WTC11 (cell line): ENCODE measurements around the gene PIP. TPM values are rescaled to one million over a fixed set of nuclear protein-coding genes. Genes with fewer than 3 reads are reported as not detected.

Source experiments
- ATAC-seq: fragments of 200-7000 bp; cut with Tn5 transposase; 2 replicates; pipeline ENCODE4 v1.10.0; 2021; ENCODE audit warnings: mild to moderate bottlenecking, moderate library complexity
- CTCF ChIA-PET: fragments of 300-600 bp; sonication (Branson Sonifier 250); formaldehyde crosslinking; loops from one replicate; lab custom pipeline; 2021; ENCODE audit warnings: antibody characterized with exemption; lab: Charles Lee
- POLR2A ChIA-PET: fragments of 350-600 bp; sonication (Branson Sonifier 250); formaldehyde crosslinking; loops from one replicate; lab custom pipeline; 2021; ENCODE audit warnings: antibody characterized with exemption; lab: Charles Lee
- DNase-seq: peaks from one replicate; pipeline ENCODE4 v3.0.0; 2021; ENCODE audit warnings: low spot score
- H3K27ac Mint-ChIP-seq: 2 replicates; pipeline ENCODE4 v1.8.0; 2021; ENCODE audit warnings: mixed read lengths
- H3K27me3 Mint-ChIP-seq: 2 replicates; pipeline ENCODE4 v1.8.0; 2021; ENCODE audit warnings: low read depth, mild to moderate bottlenecking, moderate library complexity, mixed read lengths
- H3K36me3 Mint-ChIP-seq: 2 replicates; pipeline ENCODE4 v1.8.0; 2021; ENCODE audit warnings: mixed read lengths
- H3K4me1 Mint-ChIP-seq: 2 replicates; pipeline ENCODE4 v1.8.0; 2022; ENCODE audit warnings: mixed read lengths
- H3K4me3 Mint-ChIP-seq: 2 replicates; pipeline ENCODE4 v1.8.0; 2021; ENCODE audit warnings: mild to moderate bottlenecking, moderate library complexity, mixed read lengths
- H3K9me3 Mint-ChIP-seq: 2 replicates; pipeline ENCODE4 v1.8.0; 2021; ENCODE audit warnings: mixed read lengths
- AFF4 ChIP-seq: sonication (generic); formaldehyde crosslinking; IDR thresholded peaks from 2 replicates; pipeline ENCODE4 v1.8.1; 2023; ENCODE audit warnings: mild to moderate bottlenecking, missing genetic modification reagents, borderline replicate concordance
- CREB1 ChIP-seq: sonication (generic); formaldehyde crosslinking; IDR thresholded peaks from 2 replicates; pipeline ENCODE4 v1.8.0; 2023; ENCODE audit warnings: mild to moderate bottlenecking, missing genetic modification reagents
- E2F5 ChIP-seq: sonication (generic); formaldehyde crosslinking; IDR thresholded peaks from 2 replicates; pipeline ENCODE4 v1.8.1; 2022; ENCODE audit warnings: mild to moderate bottlenecking, moderate library complexity, missing genetic modification reagents
- FOXP1 ChIP-seq: sonication (generic); formaldehyde crosslinking; IDR thresholded peaks from 2 replicates; pipeline ENCODE4 v1.8.0; 2022; ENCODE audit warnings: missing genetic modification reagents, mild to moderate bottlenecking, moderate library complexity, borderline replicate concordance
- GABPB1 ChIP-seq: sonication (generic); formaldehyde crosslinking; IDR thresholded peaks from 2 replicates; pipeline ENCODE4 v1.8.1; 2023; ENCODE audit warnings: mild to moderate bottlenecking, missing genetic modification reagents
- JUN ChIP-seq: sonication (generic); formaldehyde crosslinking; IDR thresholded peaks from 2 replicates; pipeline ENCODE4 v1.8.0; 2023; ENCODE audit warnings: mild to moderate bottlenecking, missing genetic modification reagents
- NFATC4 ChIP-seq: fragments of 250-450 bp; sonication (Bioruptor Pico); IDR thresholded peaks from 2 replicates; pipeline ENCODE4 v1.9.0; 2021; ENCODE audit warnings: mild to moderate bottlenecking
- NFE2L1 ChIP-seq: sonication (generic); formaldehyde crosslinking; IDR thresholded peaks from 2 replicates; pipeline ENCODE4 v1.8.1; 2023; ENCODE audit warnings: missing genetic modification reagents
- PRDM15 ChIP-seq: sonication (generic); formaldehyde crosslinking; IDR thresholded peaks from 2 replicates; pipeline ENCODE4 v1.8.0; 2022; ENCODE audit warnings: missing genetic modification reagents
- PREB ChIP-seq: sonication (generic); formaldehyde crosslinking; IDR thresholded peaks from 2 replicates; pipeline ENCODE4 v1.8.1; 2022; ENCODE audit warnings: mild to moderate bottlenecking, missing genetic modification reagents, moderate library complexity, borderline replicate concordance
- SMAD4 ChIP-seq: sonication (generic); formaldehyde crosslinking; IDR thresholded peaks from 2 replicates; pipeline ENCODE4 v1.8.0; 2022; ENCODE audit warnings: mild to moderate bottlenecking, missing genetic modification reagents
- SOX15 ChIP-seq: fragments of 250-450 bp; sonication (Bioruptor Pico); IDR thresholded peaks from 2 replicates; pipeline ENCODE4 v1.9.0; 2021; ENCODE audit warnings: mild to moderate bottlenecking
- TCF7 ChIP-seq: sonication (generic); formaldehyde crosslinking; IDR thresholded peaks from 2 replicates; pipeline ENCODE4 v1.8.0; 2022; ENCODE audit warnings: mild to moderate bottlenecking, low read depth, missing genetic modification reagents, moderate library complexity
- TEAD4 ChIP-seq: sonication (generic); formaldehyde crosslinking; IDR thresholded peaks from 2 replicates; pipeline ENCODE4 v1.8.0; 2022; ENCODE audit warnings: mild to moderate bottlenecking, missing genetic modification reagents
- ZNF138 ChIP-seq: sonication (generic); formaldehyde crosslinking; conservative IDR thresholded peaks from 2 replicates; pipeline ENCODE4 v1.8.1; 2022; ENCODE audit warnings: mild to moderate bottlenecking, moderate library complexity, missing genetic modification reagents
- ZNF219 ChIP-seq: sonication (generic); formaldehyde crosslinking; IDR thresholded peaks from 2 replicates; pipeline ENCODE4 v1.8.0; 2023; ENCODE audit warnings: missing genetic modification reagents, mild to moderate bottlenecking, borderline replicate concordance
- ZNF263 ChIP-seq: sonication (generic); formaldehyde crosslinking; IDR thresholded peaks from 2 replicates; pipeline ENCODE4 v1.8.1; 2022; ENCODE audit warnings: low read depth, mild to moderate bottlenecking, moderate library complexity, missing genetic modification reagents
- ZNF423 ChIP-seq: fragments of 250-450 bp; sonication (Bioruptor Pico); IDR thresholded peaks from 2 replicates; pipeline ENCODE4 v2.1.2; 2022; ENCODE audit warnings: mild to moderate bottlenecking, moderate library complexity
- ZNF671 ChIP-seq: fragments of 250-450 bp; sonication (Bioruptor Pico); IDR thresholded peaks from 2 replicates; pipeline ENCODE4 v1.8.0; 2021; ENCODE audit warnings: mild to moderate bottlenecking
- total RNA-seq: library from RNA; stranded (reverse); gene quantifications from 3 replicates; pipeline ENCODE4 v1.2.3, GENCODE V29; 2021
- TF ChIP-seq, protein P1 (sequence below): sonication (generic); formaldehyde crosslinking; IDR thresholded peaks from 2 replicates; pipeline ENCODE4 v1.8.1; 2023; ENCODE audit warnings: mild to moderate bottlenecking, missing genetic modification reagents

PIP gene
- total RNA-seq, 1 experiment from 2014 or later = not detected

DNA sequence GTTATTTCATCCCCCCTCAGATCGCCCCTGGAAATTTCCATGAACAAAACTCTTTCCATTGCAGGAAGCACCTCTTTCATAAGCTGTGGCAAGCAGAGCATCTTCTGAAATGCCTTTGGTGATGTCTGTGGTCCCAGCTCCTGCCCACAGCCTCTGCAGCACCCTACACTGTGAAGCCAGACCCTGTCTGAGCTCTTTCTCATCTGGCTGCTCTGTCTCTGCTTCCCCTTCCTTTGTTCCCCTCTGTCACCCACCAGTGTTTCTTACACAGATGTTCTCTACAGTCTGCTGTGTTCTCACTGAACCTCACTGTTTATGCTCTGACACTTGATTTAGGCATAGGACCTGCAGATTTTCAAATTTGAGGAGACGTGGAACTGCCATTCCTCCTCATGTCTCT is 49.5 kb downstream of the PIP start:
- H3K36me3 Mint-ChIP-seq = no peaks in the 10 kb centered on the region
- POLR2A ChIA-PET = no interaction called here
- H3K27me3 Mint-ChIP-seq = peaks cover 2% of the 10 kb centered on the region
- no peak for DNase-seq
- no peak overlapping the region for H3K27ac Mint-ChIP-seq
- ATAC-seq = no peak
- TF ChIP-seq JUN (CRISPR knock-in tag) (no peak), SOX15 (CRISPR knock-in tag) (no peak), TEAD4 (no peak)
- TF ChIP-seq, all 79 proteins: peak for 0
- Mint-ChIP-seq H3K9me3 (peaks cover 31% of the 10 kb centered on the region), H3K4me3 (no peak overlapping the region), H3K4me1 (peaks cover 8% of the 10 kb centered on the region)
- CTCF ChIA-PET = interaction anchor here (0.6 kb wide), 1 partner anchor 34 kb away, joined by 3 read pairs; no protein-coding TSS in a partner anchor

- ChIA-PET CTCF (no interaction called here), POLR2A (no interaction called here)
- no peak for ATAC-seq
- Mint-ChIP-seq H3K4me3 (no peak within 1 kb of the TSS), H3K27ac (no peak within 1 kb of the TSS), H3K36me3 (no peaks in the 10 kb centered on the region), H3K4me1 (peaks cover 8% of the 10 kb centered on the region), H3K9me3 (peaks cover 21% of the 10 kb centered on the region), H3K27me3 (no peaks in the 10 kb centered on the region; the same call in 1 of the 2 replicates)
- no peak for DNase-seq
- TF ChIP-seq PREB (CRISPR knock-in tag) (no peak), SOX15 (CRISPR knock-in tag) (no peak), ZNF138 (no peak), SMAD4 (no peak), NFE2L1 (no peak), ZNF219 (no peak), CREB1 (no peak), FOXP1 (no peak), GABPB1 (CRISPR knock-in tag) (no peak), ZNF671 (no peak), TEAD4 (no peak), AFF4 (CRISPR knock-in tag) (no peak), NFATC4 (no peak), PRDM15 (CRISPR knock-in tag) (no peak), E2F5 (CRISPR knock-in tag) (no peak), TCF7 (CRISPR knock-in tag) (no peak), ZNF263 (CRISPR knock-in tag) (no peak), ZNF423 (CRISPR knock-in tag) (no peak)
- TF ChIP-seq, protein P1, sequence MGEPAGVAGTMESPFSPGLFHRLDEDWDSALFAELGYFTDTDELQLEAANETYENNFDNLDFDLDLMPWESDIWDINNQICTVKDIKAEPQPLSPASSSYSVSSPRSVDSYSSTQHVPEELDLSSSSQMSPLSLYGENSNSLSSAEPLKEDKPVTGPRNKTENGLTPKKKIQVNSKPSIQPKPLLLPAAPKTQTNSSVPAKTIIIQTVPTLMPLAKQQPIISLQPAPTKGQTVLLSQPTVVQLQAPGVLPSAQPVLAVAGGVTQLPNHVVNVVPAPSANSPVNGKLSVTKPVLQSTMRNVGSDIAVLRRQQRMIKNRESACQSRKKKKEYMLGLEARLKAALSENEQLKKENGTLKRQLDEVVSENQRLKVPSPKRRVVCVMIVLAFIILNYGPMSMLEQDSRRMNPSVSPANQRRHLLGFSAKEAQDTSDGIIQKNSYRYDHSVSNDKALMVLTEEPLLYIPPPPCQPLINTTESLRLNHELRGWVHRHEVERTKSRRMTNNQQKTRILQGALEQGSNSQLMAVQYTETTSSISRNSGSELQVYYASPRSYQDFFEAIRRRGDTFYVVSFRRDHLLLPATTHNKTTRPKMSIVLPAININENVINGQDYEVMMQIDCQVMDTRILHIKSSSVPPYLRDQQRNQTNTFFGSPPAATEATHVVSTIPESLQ (CRISPR knock-in tag) = no peak
These were observed 51.1 kb downstream of the PIP start, which contains the start of gene TAS2R39 for GRCh38 chr7:143183024-143183423. TSS of gene TAS2R39 (plus strand) at chr7:143183419. CDS start at chr7:143183419, 0 bp downstream.
